Colonic mucosa (tissue), 4 donors: ENCODE results near the gene SPPL3. TPM values are rescaled to one million over a fixed set of nuclear protein-coding genes. Genes with fewer than 3 reads are reported as not detected.

Experiments used
- DNase-seq: peaks from one replicate; pipeline ENCODE4 v3.0.0-alpha.2; 2020
- H3K27ac ChIP-seq: fragments of 200-600 bp; one replicate; pipeline ENCODE4 v1.8.0; 2021
- H3K27me3 ChIP-seq: fragments of 200-600 bp; one replicate; pipeline ENCODE4 v1.8.0; 2021
- H3K36me3 ChIP-seq: fragments of 200-600 bp; one replicate; pipeline ENCODE4 v1.8.0; 2021
- H3K4me1 ChIP-seq: fragments of 200-600 bp; one replicate; pipeline ENCODE4 v1.8.0; 2021; ENCODE audit warnings: mild to moderate bottlenecking
- H3K4me3 ChIP-seq: fragments of 200-600 bp; one replicate; pipeline ENCODE4 v1.8.0; 2021
- H3K9ac ChIP-seq, 2 donors: one replicate each; pipeline ENCODE4 v1.7.0; 2013; ENCODE audit warnings: control low read depth in 2 of 2, low read depth in 2 of 2, low read length in 2 of 2
- H3K9me3 ChIP-seq: fragments of 200-600 bp; one replicate; pipeline ENCODE4 v1.8.0; 2021
- intact Hi-C: fragments of 100-400 bp; cut with DNase I; formaldehyde crosslinking; loops from one replicate; pipeline ENCODE4 v1.14.1; 2022
- total RNA-seq, 2 donors: library from RNA; stranded (reverse); fragmentation: NEBNext Ultra II Directional in 1 of 2; extraction: Animal tissue kit (Norgen Biotek cat#: 25700) in 1 of 2; gene quantifications; one replicate each; pipeline ENCODE4 v1.2.1, GENCODE V29; 2021
- TF ChIP-seq, protein P1 (sequence below): fragments of 200-600 bp; IDR thresholded peaks from one replicate; pipeline ENCODE4 v1.8.0; 2022; ENCODE audit warnings: antibody characterized with exemption, mild to moderate bottlenecking
- donor health status: healthy.
- donor health status: DM: no; HTN: no; CAD: no.
- donor health status: DM: no; HTN: no; CAD: no.

SPPL3 gene
- total RNA-seq, 2 donors from 2014 or later = 44.7 to 55.2 TPM

DNA sequence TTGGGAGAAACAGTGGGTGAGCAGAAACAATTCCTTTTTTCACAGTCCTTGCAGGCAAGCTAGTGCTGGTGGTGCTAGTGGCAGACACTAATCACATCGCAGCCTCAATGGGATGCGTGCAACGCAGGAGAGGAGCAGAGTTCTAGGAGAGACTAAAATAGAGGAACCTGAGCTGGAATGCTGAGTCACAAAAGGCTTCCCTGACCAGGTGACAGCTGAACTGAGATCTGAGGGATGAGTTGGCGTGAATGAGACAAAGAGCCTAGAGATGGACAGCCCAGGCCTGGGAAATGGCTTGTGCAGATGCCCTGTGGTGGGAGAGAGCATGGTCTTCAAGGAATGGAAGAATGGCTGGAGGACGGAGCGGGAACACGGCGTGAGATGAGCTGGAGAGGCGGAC lies 152.8 kb downstream of the SPPL3 start:
- H3K36me3 ChIP-seq = no peaks in the 10 kb centered on the region
- no peak for DNase-seq
- no peaks in the 10 kb centered on the region for H3K4me1 ChIP-seq
- H3K27me3 ChIP-seq = no peaks in the 10 kb centered on the region
- TF ChIP-seq, protein P1, sequence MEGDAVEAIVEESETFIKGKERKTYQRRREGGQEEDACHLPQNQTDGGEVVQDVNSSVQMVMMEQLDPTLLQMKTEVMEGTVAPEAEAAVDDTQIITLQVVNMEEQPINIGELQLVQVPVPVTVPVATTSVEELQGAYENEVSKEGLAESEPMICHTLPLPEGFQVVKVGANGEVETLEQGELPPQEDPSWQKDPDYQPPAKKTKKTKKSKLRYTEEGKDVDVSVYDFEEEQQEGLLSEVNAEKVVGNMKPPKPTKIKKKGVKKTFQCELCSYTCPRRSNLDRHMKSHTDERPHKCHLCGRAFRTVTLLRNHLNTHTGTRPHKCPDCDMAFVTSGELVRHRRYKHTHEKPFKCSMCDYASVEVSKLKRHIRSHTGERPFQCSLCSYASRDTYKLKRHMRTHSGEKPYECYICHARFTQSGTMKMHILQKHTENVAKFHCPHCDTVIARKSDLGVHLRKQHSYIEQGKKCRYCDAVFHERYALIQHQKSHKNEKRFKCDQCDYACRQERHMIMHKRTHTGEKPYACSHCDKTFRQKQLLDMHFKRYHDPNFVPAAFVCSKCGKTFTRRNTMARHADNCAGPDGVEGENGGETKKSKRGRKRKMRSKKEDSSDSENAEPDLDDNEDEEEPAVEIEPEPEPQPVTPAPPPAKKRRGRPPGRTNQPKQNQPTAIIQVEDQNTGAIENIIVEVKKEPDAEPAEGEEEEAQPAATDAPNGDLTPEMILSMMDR = no peak
- no peaks in the 10 kb centered on the region for H3K9me3 ChIP-seq
- H3K4me3 ChIP-seq = no peak overlapping the region
- intact Hi-C loops = no loop called here
- no peak overlapping the region for H3K27ac ChIP-seq
- no peak overlapping the region for H3K9ac ChIP-seq

GRCh38 chr12:120750806-120751205 lies 153.4 kb downstream of the SPPL3 start:
- H3K4me1 ChIP-seq = no peaks in the 10 kb centered on the region
- intact Hi-C loops = no loop called here
- TF ChIP-seq, protein P1 = no peak
- no peaks in the 10 kb centered on the region for H3K9me3 ChIP-seq
- DNase-seq = no peak
- H3K9ac ChIP-seq = no peak overlapping the region
- H3K36me3 ChIP-seq = no peaks in the 10 kb centered on the region
- H3K27ac ChIP-seq = no peak overlapping the region
- H3K27me3 ChIP-seq = no peaks in the 10 kb centered on the region
- H3K4me3 ChIP-seq = no peak overlapping the region

GRCh38 chr12:120749256-120749655 lies 154.9 kb downstream of the SPPL3 start:
- intact Hi-C loops = no loop called here
- no peaks in the 10 kb centered on the region for H3K9me3 ChIP-seq
- H3K9ac ChIP-seq = no peak overlapping the region
- no peak overlapping the region for H3K27ac ChIP-seq
- H3K27me3 ChIP-seq = no peaks in the 10 kb centered on the region
- TF ChIP-seq, protein P1 = no peak
- no peaks in the 10 kb centered on the region for H3K36me3 ChIP-seq
- H3K4me3 ChIP-seq = no peak overlapping the region
- no peak for DNase-seq
- H3K4me1 ChIP-seq = no peaks in the 10 kb centered on the region

GRCh38 chr12:120748242-120748641 lies 155.9 kb downstream of the SPPL3 start:
- intact Hi-C loops = no loop called here
- no peaks in the 10 kb centered on the region for H3K9me3 ChIP-seq
- no peaks in the 10 kb centered on the region for H3K27me3 ChIP-seq
- H3K27ac ChIP-seq = no peak overlapping the region
- no peak for DNase-seq
- H3K36me3 ChIP-seq = no peaks in the 10 kb centered on the region
- no peak overlapping the region for H3K9ac ChIP-seq
- TF ChIP-seq, protein P1 = no peak
- H3K4me1 ChIP-seq = no peaks in the 10 kb centered on the region
- H3K4me3 ChIP-seq = no peak overlapping the region

DNA sequence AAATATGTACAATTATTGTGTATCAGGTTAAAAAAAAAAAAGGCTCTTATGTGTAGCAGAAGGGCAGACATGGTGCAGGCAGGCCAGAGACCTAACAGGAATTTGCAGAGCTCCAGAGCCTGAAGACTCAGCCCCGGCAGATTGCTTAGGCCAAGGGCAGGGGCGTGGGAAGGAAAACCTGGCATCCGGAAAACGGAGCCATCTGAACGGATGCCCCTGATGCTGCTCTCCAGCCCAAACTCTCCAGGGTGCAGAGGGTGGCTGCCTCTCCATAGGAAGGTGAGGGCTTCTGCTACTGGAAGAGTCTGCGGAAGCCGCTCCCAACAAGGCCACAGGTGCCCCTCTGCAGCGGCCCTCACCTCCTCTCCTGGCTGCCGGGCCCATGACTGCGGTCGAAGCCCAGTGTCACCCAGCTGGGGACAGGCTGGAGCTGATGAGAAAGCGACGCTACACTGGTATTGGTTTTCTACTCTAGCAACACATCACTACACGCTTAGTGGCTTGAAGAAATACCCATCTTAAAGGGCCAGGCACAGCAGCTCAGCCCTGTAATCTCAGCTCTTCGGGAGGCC lies 159.2 kb downstream of the SPPL3 start:
- Histone ChIP-seq H3K9me3 (no peaks in the 10 kb centered on the region), H3K4me1 (no peaks in the 10 kb centered on the region), H3K9ac (no peak overlapping the region), H3K36me3 (no peaks in the 10 kb centered on the region), H3K27ac (no peak overlapping the region), H3K27me3 (no peaks in the 10 kb centered on the region), H3K4me3 (no peak overlapping the region)
- intact Hi-C loops = no loop called here
- no peak for DNase-seq
- TF ChIP-seq, protein P1 = no peak
